GM20431 (cell line): Measurements from ENCODE around the gene PRODH2.
"Not testable (repeated sequence)": the region's sequence is repeated elsewhere in the genome, so short reads cannot be mapped to it uniquely, and the experiment has no call there.

ENCODE experiments used
- in situ Hi-C: fragments of 300-500 bp; cut with MseI, MboI; formaldehyde crosslinking; loops from one replicate; pipeline ENCODE4 v1.15.0; 2020; ENCODE audit warnings: low sequenced_read_pairs; ENCODE audit not compliant: unreplicated experiment

Gene PRODH2

DNA sequence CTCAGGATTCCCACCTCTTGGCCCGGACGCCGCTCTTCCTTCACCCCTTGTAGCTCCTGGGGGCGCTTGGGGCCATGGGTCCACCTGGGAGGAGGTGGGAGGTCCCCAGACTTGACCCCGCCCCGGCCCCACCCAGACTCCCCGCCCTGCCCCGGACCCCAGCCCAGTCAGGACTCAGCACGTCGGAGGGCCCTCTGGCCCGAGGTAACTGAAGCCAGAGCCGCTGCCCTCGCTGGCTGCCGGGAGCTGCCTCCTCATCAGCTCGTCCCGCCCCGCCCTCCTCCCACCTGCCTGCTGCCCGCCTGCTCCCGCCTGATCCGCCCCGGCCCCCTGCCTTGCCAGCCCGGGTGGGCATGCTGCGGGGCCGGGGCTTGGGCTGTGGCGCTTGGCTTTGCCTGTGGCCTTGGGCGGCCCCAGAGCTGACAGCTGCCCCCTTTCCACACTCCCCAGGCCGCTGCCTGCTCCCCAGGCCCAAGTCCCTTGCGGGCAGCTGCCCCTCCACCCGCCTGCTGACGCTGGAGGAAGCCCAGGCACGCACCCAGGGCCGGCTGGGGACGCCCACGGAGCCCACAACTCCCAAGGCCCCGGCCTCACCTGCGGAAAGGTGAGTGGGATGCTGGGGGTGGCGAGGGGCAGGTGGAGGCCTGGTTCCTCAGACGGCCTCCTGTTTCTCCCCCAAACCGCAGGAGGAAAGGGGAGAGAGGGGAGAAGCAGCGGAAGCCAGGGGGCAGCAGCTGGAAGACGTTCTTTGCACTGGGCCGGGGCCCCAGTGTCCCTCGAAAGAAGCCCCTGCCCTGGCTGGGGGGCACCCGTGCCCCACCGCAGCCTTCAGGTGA, 27.9 kb downstream of the PRODH2 start:
- in situ Hi-C loops: no loop called here

GRCh38 chr19:35783469-35784434, 28.9 kb downstream of the PRODH2 start:
- in situ Hi-C loops: no loop called here

GRCh38 chr19:35782589-35782988, 30.1 kb downstream of the PRODH2 start:
- in situ Hi-C loops: no loop called here

DNA sequence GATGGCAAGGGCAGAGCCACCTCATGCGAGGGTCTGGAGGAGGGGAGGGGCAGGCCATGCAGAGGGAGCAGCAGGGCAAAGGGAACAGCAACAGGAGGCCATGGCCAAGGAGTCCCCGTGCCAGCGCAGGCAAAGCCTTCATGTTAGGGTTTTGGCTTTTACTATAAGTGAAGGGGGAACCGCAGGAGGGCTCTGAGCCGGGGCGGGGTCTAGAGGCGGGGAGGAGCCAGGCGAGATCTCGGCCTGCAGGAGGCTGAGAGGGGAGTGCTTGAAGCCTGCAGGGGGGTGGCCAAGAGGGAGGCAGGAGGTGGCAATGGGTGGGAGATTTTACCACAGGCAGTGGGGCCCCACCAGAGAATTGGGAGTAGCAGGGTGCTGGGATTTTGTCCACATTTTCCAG, 31.0 kb downstream of the PRODH2 start:
- in situ Hi-C loops: no loop called here

DNA sequence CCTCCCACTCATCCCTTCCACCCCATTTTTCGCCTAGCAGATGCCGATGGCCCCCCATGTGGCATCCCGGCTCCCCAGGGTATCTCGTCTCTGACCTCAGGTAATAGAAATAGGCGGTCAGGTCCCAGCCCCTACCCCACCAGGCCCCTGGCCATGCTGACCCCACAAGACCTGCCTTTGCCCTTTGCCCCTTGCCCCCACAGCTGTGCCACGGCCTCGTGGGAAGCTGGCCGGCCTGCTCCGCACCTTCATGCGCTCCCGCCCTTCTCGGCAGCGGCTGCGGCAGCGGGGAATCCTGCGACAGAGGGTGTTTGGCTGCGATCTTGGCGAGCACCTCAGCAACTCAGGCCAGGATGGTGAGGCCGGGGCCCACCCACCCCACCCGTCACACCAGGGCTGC, 31.9 kb downstream of the PRODH2 start:
- in situ Hi-C loops: no loop called here

- in situ Hi-C loops: no loop called here
Measured at GRCh38 chr19:35780058-35780457, 32.6 kb downstream of the PRODH2 start.

DNA sequence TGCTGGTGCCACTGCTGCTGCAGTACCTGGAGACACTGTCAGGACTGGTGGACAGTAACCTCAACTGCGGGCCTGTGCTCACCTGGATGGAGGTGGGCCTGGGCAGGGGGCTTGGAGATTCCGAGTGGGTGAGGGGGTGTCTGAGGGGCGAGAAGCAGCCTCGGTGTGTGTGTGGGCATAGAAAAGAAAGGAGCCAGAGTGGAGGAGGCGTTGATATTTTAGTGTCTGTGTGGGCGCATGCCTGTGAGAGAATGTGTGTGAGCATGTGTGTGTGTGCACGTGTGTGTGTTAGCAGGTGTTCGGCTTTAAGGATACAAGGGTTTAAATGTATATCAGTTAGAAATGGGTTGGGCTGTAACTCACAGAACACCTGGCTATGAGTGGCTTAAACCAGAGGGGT, 33.6 kb downstream of the PRODH2 start:
- in situ Hi-C loops: no loop called here

DNA sequence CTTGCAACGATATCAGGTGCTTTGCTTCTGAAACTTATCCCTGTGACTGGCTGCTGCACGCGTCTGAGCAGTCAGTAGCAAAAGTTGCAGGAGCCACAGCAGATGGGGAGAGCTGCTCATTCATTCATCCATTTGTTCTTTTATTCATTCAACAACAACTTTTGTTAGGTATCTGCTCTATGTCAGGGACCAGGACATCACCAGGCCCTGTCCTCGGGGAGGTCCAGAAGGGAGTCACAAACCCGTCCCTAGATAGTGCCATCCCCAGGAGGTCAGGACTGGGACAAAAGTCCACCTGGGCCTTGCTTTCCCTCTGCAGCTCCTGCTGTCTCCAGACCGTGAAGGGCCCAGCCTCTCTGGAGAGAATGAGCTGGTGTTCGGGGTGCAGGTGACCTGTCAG, 34.7 kb downstream of the PRODH2 start:
- in situ Hi-C loops: no loop called here

DNA sequence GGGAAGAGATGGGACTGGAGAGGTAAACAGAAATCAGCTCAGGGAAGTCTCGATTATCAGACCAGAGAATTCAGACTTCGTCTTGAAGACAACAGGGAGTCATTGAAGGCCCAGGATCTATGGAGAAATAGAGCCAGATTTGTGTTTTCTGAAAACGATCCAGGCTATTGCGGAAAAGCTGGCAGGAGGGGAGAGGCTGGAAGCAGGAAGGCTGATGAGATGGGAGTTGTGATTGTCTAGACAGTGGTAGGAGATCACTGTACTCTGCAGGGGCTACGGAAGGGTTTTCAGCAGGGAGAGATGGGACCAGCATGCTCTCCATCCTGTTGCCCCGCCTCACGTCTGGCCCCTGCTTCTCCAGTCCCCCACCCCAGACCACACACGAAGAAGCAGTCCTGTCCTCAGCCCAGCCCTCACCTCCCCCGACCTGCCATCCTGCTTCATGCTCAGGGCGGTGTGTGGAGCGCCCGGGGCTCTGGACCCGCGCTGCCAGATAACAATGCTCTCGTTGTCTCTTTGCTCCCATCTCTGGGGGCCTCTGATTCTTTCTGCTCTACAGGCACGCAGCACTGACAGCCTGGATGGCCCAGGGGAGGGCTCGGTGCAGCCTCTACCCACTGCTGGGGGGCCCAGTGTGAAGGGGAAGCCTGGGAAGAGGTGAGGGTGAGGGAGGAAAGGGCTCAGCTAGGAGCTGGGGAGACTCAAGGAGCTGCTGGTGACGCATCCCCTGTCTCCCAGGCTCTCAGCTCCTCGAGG, 35.4 kb downstream of the PRODH2 start:
- in situ Hi-C loops: no loop called here

DNA sequence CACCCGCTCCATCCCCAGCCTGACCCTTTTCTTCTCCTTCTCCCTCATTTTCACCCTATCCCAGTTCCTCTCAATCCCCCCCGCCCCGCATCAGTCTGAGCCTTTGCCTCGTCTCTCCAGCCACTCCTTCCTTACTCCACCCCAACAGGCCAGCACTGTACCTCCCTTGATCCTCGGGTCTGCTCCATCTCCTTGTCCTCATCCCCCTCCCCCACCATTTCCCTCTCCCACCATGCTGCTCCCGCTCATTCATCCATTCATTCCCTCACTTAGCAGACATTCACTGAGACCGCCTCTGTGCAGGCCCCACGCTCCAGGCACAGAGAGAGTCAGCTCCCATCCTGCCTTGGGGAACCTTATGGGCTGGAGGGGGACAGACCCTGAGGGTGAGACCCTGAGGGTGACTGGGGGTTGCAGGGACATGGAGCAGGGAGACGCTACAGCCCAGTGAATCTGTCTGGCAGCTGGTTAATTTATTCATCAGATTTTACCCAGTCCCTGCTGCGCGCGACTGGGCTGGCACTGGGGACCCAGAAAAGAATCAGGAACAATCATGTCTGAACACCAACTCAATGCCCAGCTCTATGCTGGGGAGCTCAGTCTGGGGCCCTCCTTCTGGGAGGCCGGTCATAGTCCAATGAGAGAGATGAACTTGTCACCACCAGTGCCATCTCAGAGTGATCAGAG, 36.4 kb downstream of the PRODH2 start:
- in situ Hi-C loops: no loop called here

DNA sequence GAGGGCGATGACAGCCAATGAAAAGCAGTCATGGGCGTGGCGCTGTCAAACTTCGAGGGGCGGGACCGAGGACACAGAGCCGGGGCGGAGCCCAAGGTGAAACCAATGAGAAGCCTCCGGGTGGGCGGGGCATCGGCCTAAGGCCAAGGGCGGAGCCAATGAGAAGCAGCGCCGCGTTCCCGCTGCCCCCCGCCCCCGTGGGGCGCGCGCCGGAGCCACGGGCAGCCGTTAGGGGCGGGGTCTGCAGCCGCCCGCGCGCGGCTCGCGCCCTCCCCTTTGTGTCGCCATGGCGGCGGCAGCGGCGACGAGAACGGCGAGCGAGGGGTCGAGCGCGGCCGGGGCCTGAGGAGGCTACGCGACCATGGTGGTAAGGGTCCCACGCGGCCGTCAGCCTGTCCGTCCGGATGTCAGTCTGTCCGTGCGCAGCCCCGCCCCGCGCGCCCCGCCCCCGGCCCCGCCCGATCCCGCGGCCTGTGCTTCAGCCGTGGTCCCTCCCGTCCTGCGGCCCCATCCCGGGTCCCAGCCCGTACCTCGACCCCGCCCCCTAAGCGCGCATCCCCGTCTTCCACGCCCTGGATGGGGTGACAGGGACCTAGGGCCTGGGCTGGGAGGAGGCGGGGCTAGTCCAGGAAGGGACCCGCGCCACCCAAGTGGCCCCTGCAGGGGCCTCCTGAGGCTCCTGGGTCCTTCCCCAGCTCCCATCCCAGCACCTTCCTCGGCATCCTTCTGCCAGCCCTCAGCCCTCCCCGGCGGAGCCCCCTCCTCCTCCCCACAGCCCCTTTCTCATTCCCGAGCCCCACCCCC, 37.1 kb downstream of the PRODH2 start, which contains the start of gene ARHGAP33:
ARHGAP33 (plus strand) TSS at position 267 of the 804 bp plus-strand sequence; CDS start at position 362, 95 bp downstream.
- in situ Hi-C loops: no loop called here

- in situ Hi-C loops: no loop called here
Measured at GRCh38 chr19:35775046-35775297, 37.7 kb downstream of the PRODH2 start.

GRCh38 chr19:35774274-35775045, 38.2 kb downstream of the PRODH2 start:
- in situ Hi-C loops: no loop called here

- in situ Hi-C loops: no loop called here
Measured at GRCh38 chr19:35773020-35773806, 39.4 kb downstream of the PRODH2 start.

- in situ Hi-C loops: not testable (repeated sequence)
Measured at GRCh38 chr19:35772362-35772761, 40.3 kb downstream of the PRODH2 start.

GRCh38 chr19:35768082-35768421, 44.6 kb downstream of the PRODH2 start:
- in situ Hi-C loops: no loop called here

- in situ Hi-C loops: no loop called here
Measured at GRCh38 chr19:35767288-35768081, 45.2 kb downstream of the PRODH2 start.
